GM10847 (cell line): ENCODE results near the gene FAM228A.

Experiments
- POLR2A ChIP-seq: IDR thresholded peaks from 2 replicates; pipeline ENCODE4 v1.6.1; 2011; ENCODE audit not compliant: insufficient read length; ENCODE audit errors: extremely low read depth

The FAM228A gene

DNA sequence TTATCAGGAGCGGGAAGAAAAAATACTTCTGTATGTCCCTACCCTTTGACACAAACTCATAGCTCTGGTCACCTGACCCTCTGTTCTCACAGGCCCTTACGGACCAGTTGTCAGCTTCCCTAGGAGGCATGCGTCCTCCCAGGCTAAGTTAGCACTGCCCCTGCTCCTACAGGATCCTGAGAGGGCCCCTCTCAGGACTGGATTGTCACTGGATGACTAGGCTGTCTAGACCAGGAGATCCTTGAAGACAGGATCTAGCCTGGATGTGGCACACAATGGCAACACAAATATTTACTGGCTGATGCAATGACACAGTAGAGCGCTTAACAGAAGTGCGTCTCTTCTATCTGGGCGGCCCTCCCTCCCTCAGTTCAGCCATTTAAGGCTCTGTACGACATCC, 7.7 kb downstream of the FAM228A start:
- TF ChIP-seq POLR2A, result no peak

DNA sequence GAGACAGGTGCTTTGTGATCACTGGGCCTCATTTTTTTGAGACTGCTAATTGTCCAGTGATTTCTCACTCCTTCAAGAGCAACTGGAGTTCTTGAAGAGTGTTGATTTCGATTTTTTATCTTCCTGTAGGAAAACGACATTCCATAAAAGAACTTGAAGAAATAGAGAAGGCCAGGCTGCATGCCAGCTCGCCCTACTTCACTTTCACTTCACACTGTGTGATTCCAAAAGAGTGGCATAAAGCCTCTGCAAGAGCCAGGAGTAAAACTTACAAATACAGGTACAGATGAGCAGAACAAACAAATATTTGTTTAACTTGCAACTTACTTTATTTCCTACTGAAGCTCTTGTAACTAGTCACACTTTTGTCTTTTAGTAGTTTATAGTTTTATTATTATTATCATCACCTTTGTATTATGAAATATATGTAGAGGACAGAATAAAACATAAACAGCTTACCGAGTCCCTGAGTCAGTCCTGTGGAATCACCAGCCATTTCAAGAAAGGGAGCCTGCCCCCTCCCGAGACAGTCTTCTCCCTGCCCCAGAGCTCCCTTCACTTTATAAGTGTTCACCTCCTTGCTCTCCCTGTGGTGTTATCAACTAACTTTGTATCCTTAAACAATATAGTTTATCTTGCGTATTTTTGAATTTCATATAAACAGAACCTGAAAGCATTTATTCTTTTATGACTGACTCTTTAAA, 8.7 kb downstream of the FAM228A start:
- TF ChIP-seq POLR2A, result no peak

DNA sequence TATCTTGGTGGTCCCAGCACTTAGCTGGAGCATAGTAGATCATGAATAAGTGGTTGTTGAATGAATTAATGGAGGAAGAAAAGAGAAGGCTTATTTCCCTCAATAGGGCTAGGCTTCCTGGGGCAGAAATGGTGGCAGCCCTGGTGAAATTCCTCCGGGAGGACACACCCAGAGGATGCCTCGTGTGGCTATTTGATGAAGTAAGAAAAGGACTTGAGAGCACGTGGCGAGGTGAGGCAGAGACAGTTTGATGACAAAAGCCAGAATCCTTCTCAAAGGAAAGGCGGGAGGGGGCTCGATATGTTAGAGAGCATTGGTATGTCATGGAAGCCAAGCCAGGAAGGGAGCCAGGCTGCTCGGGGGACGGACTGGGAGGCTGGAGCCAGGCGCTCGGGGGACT, 14.7 kb downstream of the FAM228A start:
- TF ChIP-seq POLR2A, result no peak

DNA sequence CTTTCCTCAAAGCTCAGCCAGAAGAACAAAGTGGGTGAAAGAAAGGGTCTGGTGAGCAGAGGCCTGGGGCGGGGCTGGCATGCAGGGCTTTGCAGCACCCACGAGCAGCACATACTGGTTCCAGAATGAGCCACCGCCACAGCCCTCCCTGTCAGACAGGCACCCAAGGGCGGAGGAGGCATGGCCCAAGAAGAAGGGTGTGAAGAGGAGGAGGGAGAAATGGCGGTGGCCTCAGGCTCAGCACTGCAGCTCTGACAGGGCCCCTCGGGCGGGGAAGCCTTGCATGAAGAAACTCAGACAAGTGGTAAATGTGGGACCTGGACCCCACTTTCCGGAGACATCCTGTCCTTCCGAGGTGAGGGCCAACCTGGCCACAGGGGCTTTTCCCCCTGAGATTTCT, 15.7 kb downstream of the FAM228A start:
- no peak for TF ChIP-seq POLR2A

DNA sequence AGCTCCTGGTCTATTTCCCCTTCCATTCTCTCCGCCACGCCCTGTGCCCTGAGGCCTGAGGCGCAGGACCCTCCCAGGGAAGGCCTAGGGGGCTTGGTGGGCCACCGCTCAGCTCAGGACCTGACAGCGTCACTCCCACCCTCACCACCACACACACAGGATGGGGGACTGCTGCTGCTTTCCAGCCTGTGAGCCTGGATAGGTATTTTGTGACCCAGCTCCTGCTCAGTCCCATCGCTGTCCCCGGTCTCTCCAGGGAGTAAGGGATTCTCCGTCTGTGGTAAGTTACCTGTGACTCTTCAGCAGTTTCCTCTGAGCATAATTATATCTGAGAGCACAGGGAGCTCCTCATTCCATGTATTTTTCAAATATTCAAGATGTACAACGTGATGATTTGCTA, 16.3 kb downstream of the FAM228A start:
- no peak for TF ChIP-seq POLR2A

DNA sequence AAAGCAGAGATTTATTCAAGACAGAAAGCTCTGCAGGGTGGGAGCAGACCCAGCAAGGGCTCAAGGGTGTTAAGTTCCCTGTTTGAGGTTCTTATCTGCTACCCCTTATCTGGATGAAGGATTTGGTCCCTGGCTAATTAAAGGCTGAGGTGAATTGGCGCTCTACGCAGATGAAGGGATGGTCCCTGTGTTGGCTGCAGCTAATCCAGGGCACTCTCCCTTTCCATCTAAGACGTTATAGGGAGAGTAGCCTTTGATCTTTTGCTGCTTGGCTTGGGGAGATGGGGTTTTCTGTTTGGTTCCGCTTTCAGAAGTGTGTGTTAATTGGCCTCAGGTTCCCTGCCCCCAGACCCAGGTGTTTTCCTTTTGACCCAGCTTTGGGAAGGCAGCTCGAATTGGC, 17.0 kb downstream of the FAM228A start:
- no peak for TF ChIP-seq POLR2A

DNA sequence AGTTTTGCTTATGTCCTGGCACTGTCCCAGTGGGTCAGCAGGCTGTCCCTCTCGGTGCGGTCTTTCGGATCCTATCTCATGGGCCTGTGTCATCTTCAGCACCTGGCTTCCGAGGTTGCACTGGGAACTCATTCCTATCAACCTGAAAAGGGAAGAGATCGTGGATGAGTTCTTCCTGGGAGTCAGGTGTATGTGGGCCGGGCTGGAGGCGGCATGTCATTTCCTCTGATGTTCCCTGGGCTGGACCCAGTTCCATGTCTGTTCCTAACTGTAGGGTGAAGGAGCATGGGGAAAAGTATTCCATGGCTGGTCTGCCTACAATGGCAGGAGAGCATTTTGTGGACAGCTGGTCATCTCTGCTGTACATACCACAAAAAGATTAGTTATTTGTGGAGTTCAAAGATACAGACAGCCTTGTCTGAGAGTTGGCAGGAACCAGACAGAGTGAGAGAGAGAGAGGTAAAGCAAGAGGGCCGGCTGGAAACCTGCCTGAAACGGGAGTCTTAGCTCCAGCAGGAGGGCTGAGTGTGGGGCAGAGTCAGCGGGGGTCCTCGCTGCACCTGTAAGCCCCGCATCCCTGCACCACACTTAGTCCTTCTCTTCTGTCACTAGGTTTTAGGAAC, 25.2 kb downstream of the FAM228A start:
- TF ChIP-seq POLR2A, result no peak

DNA sequence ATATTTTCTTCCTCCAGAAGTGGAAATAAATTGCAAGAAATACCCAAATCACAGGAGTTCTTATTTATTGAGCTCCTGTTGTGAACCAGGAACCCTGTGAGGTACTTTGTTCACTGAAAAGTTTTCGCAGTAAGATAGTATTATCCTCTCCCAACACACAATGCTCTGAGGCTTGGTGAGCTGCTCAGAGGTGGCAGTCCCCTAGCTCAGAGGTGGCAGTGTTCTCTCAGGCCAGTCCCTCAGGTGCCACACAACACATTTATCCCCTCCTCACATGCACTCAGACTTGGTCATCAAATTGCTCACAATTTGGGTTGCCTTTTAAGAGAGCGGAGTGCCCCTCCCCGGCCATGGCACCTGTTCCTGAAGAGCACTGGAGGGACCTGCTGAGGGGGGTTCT, 25.9 kb downstream of the FAM228A start:
- TF ChIP-seq POLR2A, result no peak

DNA sequence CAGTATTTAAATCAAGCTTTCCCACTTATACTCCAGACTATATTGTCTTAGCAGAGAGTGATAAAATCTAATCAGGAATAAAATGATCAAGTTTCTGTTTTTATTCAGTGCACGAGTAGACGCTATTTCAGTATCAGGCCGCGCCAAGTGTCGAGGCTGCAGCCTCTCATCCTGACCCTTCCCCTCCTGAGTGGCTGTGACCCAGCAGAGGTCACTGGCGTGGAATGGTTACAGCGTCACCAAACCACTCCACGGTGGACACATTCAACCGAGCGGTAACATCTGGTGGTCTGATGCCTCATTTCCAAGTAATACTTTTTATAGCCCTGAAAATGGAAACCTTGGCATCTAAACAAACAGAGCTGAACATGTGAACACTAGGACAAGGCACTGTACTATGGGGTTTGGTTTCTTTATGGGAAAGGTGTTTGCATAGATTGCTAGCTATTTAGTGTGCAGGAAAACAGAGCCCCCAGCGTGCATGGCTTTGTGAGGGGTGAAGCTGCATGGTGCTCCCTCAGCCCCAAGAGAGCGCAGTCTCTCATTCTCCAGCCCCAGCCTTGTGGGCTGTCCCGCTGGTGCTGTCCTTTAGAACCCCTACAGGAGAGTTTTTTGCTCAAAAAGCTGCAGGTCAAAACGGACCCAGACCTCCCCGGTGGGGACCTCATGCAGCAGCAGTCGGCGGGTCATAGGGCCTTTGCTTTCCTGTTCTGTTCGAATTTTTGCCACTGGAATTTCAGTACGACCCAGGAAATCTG, 28.4 kb downstream of the FAM228A start:
- TF ChIP-seq POLR2A, result no peak

DNA sequence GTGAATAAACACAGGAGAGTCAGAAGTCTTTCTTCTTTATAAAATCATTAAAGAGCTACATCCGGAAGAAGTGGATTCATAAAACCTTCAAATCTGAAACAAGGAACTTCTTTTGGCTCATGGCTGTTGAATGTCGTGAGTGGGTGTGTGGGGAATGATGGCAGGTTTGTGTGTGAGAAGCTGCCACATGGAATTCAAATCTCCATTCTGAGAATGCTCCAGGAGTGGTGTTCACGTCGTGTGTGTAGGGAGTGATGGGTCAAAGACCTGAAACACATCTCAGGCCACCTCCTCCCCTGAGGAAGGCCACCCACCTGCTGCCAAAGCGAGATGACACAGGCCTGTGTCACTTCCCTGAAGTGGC, 28.9 kb downstream of the FAM228A start:
- no peak for TF ChIP-seq POLR2A

DNA sequence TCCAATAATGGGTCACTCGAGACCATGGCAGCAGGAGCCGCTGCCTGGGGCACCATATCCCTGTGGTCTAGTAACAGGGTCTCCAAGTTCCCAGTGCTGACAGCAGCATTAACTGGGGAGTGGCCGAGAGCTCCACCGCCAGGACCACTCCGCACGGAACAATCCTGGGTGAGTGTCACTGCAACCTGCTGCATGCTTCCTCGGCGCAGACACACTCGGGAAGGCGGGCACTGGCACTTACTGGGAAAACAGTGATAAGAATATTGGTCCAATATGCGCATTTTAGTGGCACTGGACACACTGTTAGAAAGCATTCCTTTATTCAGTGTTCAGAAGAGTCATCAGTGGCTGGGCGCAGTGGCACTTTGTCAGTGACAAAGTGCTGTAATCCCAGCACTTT, 29.7 kb downstream of the FAM228A start:
- TF ChIP-seq POLR2A, result no peak

DNA sequence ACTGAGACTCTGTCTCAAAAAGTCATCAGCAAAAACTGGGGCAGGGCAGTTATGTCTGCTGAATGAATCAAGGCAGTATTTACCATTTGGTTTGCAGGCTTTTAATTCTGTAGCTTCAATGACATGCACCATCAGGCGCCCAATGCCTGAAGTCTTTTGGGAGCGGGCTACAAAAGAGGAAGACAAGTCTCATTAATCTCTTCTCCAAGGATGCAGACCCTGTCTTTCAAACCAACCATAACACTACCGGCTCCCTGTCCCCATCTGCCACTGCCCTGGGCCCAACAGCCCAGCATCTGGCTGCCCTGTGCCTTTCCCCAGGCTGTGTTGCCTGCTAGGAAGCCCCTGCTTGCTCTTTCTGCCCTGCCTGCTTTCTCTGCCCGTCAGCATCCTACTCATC, 30.3 kb downstream of the FAM228A start:
- no peak for TF ChIP-seq POLR2A

DNA sequence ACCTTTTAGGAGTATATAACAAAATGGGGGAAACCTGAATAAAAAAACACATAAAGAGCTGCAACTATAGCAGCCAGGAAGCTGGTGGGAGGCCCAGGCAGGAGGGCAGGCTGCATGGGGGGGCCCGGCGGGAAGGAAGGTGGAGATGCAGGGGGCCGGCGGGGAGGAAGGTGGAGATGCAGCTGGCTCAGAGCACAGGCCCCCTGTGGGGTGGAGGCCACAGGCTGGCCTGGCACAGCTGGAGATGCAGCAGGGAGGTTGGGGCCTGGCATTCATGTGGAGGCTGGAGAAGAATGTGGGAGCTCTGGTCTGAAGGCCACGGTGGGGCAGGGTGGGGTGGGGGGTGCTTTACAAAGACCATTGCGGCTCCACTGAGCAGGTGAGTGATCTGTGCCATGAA, 31.4 kb downstream of the FAM228A start:
- TF ChIP-seq POLR2A, result no peak

DNA sequence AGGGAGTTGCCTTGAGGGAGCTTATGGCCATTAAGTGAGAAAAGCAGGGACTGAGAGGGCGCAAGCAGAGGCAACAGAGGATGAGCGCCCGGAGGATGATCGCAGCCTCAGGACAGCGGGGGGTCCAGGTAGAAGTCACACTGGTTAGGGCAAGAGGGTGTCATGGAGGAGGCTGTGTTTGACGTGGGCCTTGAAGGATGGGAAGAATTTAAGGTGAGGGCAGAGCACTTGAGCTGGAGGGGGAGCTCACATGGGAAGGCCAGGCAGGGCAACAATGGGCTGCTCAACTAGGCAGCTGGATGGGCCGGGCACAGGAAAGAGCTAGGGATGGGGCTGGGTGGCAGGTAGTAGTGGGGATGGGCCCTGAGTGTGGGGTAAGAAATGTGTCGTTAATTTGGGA, 31.9 kb downstream of the FAM228A start:
- no peak for TF ChIP-seq POLR2A

DNA sequence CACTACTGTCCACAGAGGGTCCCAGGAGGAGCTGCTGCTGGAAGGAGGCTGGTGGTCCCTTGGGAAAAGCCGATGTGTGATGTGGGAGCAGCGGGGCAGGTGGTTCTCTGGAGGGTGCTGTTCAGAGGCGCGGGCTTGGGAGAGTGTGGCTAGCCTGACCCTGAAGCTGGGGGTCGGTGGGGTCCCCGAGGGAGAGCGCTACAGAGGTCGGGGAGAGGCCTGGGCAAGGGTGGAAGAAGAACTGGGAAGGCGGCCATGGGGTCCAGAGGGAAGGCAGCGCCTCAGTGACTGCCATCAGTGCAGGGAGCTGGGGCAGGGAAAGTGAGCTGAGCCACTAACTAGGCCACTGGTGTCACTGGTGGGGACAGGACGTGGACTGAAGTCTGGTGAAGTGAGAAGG, 32.5 kb downstream of the FAM228A start:
- no peak for TF ChIP-seq POLR2A

DNA sequence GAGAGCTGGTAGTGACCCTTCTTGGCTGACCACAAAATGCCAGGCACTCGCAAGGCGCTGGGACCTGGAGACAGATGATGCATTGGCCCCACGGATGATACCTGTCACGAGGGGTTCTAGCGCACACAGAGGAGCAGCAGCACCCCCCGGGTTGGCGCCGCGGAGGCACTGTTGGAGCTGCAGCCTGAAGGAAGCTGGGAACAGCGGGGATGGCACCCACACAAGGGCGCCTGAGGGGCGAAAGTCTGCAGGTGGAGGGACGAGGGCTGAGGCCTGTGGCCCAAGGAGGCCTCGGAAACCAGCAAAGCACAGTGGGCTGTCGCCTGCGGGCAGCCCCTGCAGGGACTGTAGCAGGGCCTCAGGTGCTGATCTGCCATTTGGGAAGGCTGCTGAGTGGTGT, 33.6 kb downstream of the FAM228A start:
- TF ChIP-seq POLR2A, result no peak
